HEK293 (cell line): ENCODE results near the gene VCL.
A peak's percentile ranks its signal among the peaks of the same experiment; 100 is the strongest.

Experiments
- CTCF ChIP-seq: fragments of 450-650 bp; formaldehyde crosslinking; IDR thresholded peaks from 2 replicates; pipeline ENCODE4 v1.5.1; 2016; ENCODE audit warnings: missing biosample characterization, missing genetic modification characterization
- PBX3 ChIP-seq: sonication (generic); formaldehyde crosslinking; IDR thresholded peaks from 2 replicates; pipeline ENCODE4 v1.8.1; 2022; ENCODE audit warnings: mild to moderate bottlenecking, moderate library complexity, missing genetic modification reagents
- SP2 ChIP-seq: fragments of 450-650 bp; formaldehyde crosslinking; IDR thresholded peaks from 2 replicates; pipeline ENCODE4 v1.5.1; 2016; ENCODE audit warnings: missing biosample characterization, missing genetic modification characterization
- ZBTB44 ChIP-seq: fragments of 450-650 bp; IDR thresholded peaks from 2 replicates; pipeline ENCODE4 v1.5.1; 2018; ENCODE audit warnings: missing biosample characterization, mild to moderate bottlenecking, missing genetic modification characterization
- ZBTB49 ChIP-seq: fragments of 450-650 bp; formaldehyde crosslinking; IDR thresholded peaks from 2 replicates; pipeline ENCODE4 v1.5.1; 2016; ENCODE audit warnings: missing biosample characterization, missing genetic modification characterization, low read depth
- ZNF121 ChIP-seq: fragments of 450-650 bp; formaldehyde crosslinking; IDR thresholded peaks from 2 replicates; pipeline ENCODE4 v1.5.1; 2016; ENCODE audit warnings: missing biosample characterization, missing genetic modification characterization
- ZNF274 ChIP-seq, 2 experiments: fragments of 200-500 bp in 1 of 2; fragments of 450-650 bp in 1 of 2; sonication (Bioruptor generic) in 1 of 2; formaldehyde crosslinking in 1 of 2; IDR thresholded peaks; 2 replicates each; pipeline versions ENCODE4 v1.5.1 to v1.6.1; 2014 to 2016; ENCODE audit warnings: borderline replicate concordance in 1 of 2, inconsistent platforms in 1 of 2, low read length in 1 of 2, missing biosample characterization in 1 of 2, missing genetic modification characterization in 1 of 2
- ZNF558 ChIP-seq: fragments of 450-650 bp; formaldehyde crosslinking; IDR thresholded peaks from 2 replicates; pipeline ENCODE4 v1.5.1; 2016; ENCODE audit warnings: missing biosample characterization, missing genetic modification characterization
- ZNF670 ChIP-seq: fragments of 450-650 bp; formaldehyde crosslinking; IDR thresholded peaks from 2 replicates; pipeline ENCODE4 v1.5.1; 2016; ENCODE audit warnings: missing biosample characterization, missing genetic modification characterization, low read depth
- TF ChIP-seq, protein P1 (sequence below): fragments of 450-650 bp; formaldehyde crosslinking; IDR thresholded peaks from 2 replicates; pipeline ENCODE4 v1.5.1; 2016; ENCODE audit warnings: missing biosample characterization, missing genetic modification characterization

DNA sequence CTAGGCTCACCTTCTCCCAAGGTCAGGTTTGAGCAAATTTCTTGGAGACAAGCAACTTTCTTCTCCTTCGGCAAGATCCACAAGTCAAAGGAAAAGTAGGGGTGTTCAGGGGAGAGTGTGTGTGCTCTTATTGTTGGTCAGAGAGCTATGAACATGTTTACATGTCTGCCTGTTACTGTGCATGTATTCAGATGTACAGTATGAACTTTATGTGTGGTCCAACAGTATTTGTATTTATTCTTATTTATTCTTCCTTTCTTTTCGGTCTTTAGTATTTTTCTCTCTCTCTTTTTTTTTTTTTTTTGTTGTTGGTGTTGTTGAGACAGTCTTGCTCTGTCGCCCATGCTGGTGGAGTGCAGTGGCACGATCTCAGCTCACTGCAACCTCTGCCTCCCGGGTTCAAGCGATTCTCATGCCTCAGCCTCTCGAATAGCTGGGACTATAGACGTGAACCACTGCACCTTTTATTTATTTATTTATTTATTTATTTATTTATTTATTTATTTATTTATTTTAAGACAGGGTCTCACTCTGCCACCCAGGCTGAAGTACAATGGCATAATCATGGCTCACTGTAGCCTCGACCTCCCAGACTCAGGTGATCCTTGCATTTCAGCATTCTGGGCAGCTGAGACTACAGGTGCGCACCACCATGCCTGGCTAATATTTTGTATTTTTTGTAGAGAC, 48.8 kb upstream of the VCL start:
- TF ChIP-seq ZBTB44 (tag by site-specific recombination) (no peak), CTCF (tag by site-specific recombination) (no peak), ZNF121 (tag by site-specific recombination) (no peak), ZNF670 (tag by site-specific recombination) (no peak), SP2 (tag by site-specific recombination) (no peak), ZNF274 (IDR thresholded peaks at IDR 0.05; ENCODE audit: low read length) (no peak), ZNF274 (tag by site-specific recombination; IDR thresholded peaks at IDR 0.05; ENCODE audit: borderline replicate concordance) (no peak), PBX3 (no peak), ZBTB49 (tag by site-specific recombination) (no peak), ZNF558 (peak; percentile 70; the same call in 1 of the 2 replicates)
- TF ChIP-seq, protein P1, sequence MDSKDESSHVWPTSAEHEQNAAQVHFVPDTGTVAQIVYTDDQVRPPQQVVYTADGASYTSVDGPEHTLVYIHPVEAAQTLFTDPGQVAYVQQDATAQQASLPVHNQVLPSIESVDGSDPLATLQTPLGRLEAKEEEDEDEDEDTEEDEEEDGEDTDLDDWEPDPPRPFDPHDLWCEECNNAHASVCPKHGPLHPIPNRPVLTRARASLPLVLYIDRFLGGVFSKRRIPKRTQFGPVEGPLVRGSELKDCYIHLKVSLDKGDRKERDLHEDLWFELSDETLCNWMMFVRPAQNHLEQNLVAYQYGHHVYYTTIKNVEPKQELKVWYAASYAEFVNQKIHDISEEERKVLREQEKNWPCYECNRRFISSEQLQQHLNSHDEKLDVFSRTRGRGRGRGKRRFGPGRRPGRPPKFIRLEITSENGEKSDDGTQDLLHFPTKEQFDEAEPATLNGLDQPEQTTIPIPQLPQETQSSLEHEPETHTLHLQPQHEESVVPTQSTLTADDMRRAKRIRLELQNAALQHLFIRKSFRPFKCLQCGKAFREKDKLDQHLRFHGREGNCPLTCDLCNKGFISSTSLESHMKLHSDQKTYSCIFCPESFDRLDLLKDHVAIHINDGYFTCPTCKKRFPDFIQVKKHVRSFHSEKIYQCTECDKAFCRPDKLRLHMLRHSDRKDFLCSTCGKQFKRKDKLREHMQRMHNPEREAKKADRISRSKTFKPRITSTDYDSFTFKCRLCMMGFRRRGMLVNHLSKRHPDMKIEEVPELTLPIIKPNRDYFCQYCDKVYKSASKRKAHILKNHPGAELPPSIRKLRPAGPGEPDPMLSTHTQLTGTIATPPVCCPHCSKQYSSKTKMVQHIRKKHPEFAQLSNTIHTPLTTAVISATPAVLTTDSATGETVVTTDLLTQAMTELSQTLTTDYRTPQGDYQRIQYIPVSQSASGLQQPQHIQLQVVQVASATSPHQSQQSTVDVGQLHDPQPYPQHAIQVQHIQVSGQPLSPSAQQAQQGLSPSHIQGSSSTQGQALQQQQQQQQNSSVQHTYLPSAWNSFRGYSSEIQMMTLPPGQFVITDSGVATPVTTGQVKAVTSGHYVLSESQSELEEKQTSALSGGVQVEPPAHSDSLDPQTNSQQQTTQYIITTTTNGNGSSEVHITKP (tag by site-specific recombination) = peak; percentile 79
